Islet precursor cell (in vitro differentiated cells): ENCODE data around the gene KCNAB1.

Experiments used
- DNase-seq: peaks from one replicate; pipeline ENCODE4 v3.0.0-alpha.2; 2018

KCNAB1 gene

GRCh38 chr3:156418428-156418827, 298.1 kb downstream of the KCNAB1 start:
- DNase-seq, result no peak

- DNase-seq, result no peak
Measured at GRCh38 chr3:156421534-156421933, 301.2 kb downstream of the KCNAB1 start.

GRCh38 chr3:156424758-156425157, 304.4 kb downstream of the KCNAB1 start:
- DNase-seq, result no peak

- DNase-seq, result no peak
Measured at GRCh38 chr3:156425651-156426050, 305.3 kb downstream of the KCNAB1 start.

- no peak for DNase-seq
Measured at GRCh38 chr3:156429125-156429524, 308.7 kb downstream of the KCNAB1 start.

- DNase-seq, result no peak
Measured at GRCh38 chr3:156431334-156432124, 311.2 kb downstream of the KCNAB1 start.

GRCh38 chr3:156432563-156432962, 312.2 kb downstream of the KCNAB1 start:
- DNase-seq, result no peak

- no peak for DNase-seq
Measured at GRCh38 chr3:156433138-156433537, 312.8 kb downstream of the KCNAB1 start.

- DNase-seq, result no peak
Measured at GRCh38 chr3:156433910-156434309, 313.5 kb downstream of the KCNAB1 start.

- DNase-seq, result no peak
Measured at GRCh38 chr3:156434921-156435320, 314.5 kb downstream of the KCNAB1 start.

GRCh38 chr3:156443079-156443478, 322.7 kb downstream of the KCNAB1 start:
- DNase-seq, result no peak

- no peak for DNase-seq
Measured at GRCh38 chr3:156445117-156446090, 325.0 kb downstream of the KCNAB1 start.

GRCh38 chr3:156448300-156448699, 327.9 kb downstream of the KCNAB1 start:
- DNase-seq, result peak; percentile 73

GRCh38 chr3:156449710-156450574, 329.6 kb downstream of the KCNAB1 start:
- no peak for DNase-seq

- DNase-seq, result peak; percentile 77
Measured at GRCh38 chr3:156455839-156456238, 335.5 kb downstream of the KCNAB1 start.

GRCh38 chr3:156456771-156457224, 336.4 kb downstream of the KCNAB1 start:
- DNase-seq, result peak; percentile 97

GRCh38 chr3:156459434-156459833, 339.1 kb downstream of the KCNAB1 start:
- DNase-seq, result no peak

GRCh38 chr3:156460206-156460611, 339.8 kb downstream of the KCNAB1 start:
- DNase-seq, result no peak

GRCh38 chr3:156461889-156462288, 341.5 kb downstream of the KCNAB1 start:
- no peak for DNase-seq

- DNase-seq, result no peak
Measured at GRCh38 chr3:156463123-156463522, 342.7 kb downstream of the KCNAB1 start.

GRCh38 chr3:156465194-156465593, 344.8 kb downstream of the KCNAB1 start:
- no peak for DNase-seq

GRCh38 chr3:156469456-156469855, 349.1 kb downstream of the KCNAB1 start:
- DNase-seq, result no peak

GRCh38 chr3:156471431-156471830, 351.1 kb downstream of the KCNAB1 start:
- peak; percentile 72 for DNase-seq
